ENCODE results near the gene PI16.
A peak's percentile ranks its signal among the peaks of the same experiment; 100 is the strongest.

The PI16 gene, protein sequence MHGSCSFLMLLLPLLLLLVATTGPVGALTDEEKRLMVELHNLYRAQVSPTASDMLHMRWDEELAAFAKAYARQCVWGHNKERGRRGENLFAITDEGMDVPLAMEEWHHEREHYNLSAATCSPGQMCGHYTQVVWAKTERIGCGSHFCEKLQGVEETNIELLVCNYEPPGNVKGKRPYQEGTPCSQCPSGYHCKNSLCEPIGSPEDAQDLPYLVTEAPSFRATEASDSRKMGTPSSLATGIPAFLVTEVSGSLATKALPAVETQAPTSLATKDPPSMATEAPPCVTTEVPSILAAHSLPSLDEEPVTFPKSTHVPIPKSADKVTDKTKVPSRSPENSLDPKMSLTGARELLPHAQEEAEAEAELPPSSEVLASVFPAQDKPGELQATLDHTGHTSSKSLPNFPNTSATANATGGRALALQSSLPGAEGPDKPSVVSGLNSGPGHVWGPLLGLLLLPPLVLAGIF

DNA sequence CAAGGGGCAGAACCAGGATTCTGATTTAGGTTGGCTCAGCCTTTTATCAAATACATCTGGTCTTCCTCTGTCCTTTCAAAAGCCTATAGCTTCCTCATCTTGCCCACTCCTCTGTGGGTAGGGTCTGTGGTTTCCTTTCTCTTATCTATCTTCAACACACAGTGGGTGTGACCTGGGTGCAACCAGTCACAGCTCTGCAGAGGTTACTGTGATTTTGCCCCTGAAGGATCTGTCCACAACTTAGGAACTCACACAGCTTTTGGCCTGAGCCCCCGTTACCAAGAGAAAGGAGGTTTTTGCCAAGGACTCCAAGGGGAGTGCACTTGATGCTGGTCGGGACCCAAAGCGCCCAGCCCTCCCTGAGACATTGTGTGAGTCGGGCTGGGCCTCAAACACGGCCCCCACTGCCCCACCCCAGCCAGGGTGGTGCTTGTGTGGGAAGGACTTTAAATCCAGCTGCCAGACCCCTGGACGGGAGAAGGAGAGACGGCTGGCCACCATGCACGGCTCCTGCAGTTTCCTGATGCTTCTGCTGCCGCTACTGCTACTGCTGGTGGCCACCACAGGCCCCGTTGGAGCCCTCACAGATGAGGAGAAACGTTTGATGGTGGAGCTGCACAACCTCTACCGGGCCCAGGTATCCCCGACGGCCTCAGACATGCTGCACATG, at the start of gene PI16:
PI16 (plus strand) TSS at position 477 of the 670 bp plus-strand sequence; CDS start at position 500, 23 bp downstream.
- no peak for DNase-seq (ENCODE audit: low read depth in 2 of 3, low spot score in 1 of 3)

DNA sequence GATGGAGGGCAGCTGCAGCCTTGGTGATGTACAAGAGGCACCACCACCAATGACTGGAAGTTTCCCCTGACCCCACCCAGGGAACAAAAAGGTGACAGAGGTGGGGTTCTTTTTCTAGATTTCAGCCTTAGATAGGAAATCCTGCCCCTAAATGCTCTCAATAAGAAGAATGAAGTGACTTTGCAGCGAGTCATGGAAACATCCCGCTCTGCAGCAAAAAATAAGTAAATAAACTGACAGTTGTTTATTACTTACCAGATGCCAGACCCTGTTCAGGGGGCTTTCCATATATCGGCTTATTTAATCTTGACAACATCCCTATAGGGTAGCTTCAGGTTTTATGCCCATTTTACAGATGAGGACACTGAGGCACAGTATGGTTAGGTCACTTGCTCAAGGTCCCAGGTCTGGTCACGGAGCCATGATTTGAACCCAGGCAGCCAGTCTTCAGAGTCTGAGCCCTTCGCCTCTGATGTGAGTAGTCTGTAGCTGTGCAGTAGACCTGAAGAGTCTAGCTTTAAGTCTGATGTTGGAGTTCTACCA, 49.6 kb upstream of the PI16 start:
- DNase-seq (ENCODE audit: low read depth in 2 of 3, low spot score in 1 of 3), result no peak

DNA sequence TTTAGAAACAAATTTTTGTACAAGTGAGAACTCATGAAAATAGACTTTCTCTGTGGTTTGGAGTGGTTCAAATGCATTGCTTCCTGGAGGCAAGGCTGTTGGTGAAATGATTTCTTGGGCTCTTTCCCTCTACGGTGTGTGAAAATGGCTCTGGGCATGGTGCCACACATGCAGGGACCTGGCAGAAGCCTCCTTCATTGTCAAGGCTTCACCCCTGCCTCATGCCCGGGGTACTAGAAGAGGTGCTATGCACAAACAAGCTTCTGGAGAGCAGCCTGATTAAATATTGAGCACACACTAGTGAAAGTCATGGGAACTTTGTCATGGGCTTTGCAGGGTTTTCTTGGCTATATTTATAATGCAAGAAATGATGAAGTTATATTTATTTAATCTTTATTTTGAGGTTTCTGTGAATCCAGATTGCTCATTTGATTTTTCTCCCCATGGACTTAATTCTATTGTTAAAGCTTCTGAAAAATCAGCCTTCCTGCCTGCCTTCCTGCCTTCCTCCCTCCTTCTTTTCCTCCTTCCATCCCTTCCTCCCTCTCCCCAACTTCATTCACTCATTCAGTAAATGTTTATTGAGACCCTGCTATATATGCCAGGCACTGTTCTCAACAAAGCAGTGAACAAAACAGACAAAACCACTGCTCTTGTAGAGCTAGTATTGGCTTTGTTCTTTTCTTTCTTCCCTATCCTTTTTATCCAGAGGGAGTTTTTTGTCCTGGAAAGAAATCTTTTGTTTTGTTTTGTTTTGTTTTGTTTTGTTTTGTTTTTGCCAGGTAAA, 47.8 kb upstream of the PI16 start:
- DNase-seq (ENCODE audit: low read depth in 2 of 3, low spot score in 1 of 3), result no peak

DNA sequence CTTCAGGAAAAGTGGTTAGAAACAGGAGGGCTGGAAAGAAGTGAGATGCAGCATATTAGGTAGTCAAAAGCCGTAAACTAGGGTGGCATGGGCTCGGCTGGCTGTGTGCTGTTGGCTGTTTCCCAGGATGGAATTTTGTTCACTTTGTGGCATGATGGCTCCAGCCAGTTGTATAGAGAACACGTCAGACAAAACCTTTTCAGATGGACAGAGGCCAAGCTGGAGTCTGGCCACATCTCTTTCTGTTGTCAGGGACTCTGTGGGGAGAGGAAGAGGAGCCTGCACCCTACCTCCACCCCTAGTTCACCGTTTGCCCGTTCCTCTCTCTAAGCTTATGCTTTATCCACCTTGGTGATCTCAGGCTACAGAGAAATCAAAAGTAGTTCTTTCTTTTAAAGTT, 46.8 kb upstream of the PI16 start:
- no peak for DNase-seq (ENCODE audit: low read depth in 2 of 3, low spot score in 1 of 3)

DNA sequence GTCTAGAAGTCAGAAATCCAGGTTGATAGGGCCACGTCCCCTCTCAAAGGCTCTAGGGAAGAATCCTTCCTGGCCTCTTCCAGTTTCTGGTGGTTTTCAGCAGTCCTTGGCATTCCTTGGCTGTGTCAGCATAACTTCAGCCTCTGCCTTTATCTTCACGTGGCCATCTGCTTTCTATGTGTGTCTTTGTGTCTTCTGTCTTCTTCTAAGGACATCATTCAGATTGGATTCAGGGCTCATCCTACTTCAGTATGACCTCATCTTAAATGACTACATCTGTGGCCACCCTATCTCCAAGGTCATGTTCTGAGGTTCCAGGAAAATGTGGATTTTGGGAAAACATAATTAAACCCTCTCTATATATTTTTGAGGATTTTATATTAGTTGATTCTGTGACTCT, 45.8 kb upstream of the PI16 start:
- DNase-seq (ENCODE audit: low read depth in 2 of 3, low spot score in 1 of 3), result no peak

DNA sequence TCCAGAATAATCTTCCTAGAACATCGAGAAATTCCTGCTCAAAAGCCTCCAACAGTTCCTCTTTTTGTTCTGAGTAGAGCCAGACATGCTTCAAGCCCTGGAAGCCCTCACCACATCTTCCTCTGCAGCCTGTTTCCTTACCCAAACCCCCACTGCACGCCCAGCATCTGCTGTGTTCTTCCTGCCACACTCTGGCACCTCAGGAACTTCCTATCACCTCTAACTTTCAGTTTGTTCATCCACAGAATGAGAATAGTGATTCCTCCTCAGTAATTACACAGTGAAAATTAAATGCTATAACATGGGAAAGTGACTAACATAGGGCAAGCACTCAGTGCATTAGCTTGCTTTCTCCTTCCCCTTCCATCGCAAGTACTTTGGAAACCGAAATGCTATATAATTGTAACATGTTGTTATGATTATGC, 42.5 kb upstream of the PI16 start:
- peak; percentile 22 to 36 (median 26) for DNase-seq (ENCODE audit: low read depth in 2 of 3, low spot score in 1 of 3)

DNA sequence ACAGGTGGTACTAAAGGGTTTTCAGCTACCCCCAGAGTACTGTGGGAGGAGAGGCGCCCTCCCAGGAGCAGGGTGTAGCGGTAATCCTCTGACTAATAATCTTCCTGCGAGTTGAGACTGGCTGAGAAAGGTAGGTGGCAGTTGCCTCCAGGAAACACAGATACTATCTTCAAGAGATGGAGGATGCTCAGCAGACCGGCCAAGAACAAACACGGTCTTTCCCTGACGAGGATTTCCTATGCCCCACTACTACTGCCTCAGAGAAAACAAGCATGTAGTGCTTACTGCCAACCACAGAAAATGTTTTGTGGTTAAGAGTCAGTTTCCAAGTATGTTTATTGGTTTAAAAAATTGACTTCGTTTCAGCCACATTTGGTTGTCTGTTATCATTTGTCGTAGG, 42.0 kb upstream of the PI16 start:
- peak; percentile 47 to 55 (median 51) for DNase-seq (ENCODE audit: low read depth in 2 of 3, low spot score in 1 of 3)

DNA sequence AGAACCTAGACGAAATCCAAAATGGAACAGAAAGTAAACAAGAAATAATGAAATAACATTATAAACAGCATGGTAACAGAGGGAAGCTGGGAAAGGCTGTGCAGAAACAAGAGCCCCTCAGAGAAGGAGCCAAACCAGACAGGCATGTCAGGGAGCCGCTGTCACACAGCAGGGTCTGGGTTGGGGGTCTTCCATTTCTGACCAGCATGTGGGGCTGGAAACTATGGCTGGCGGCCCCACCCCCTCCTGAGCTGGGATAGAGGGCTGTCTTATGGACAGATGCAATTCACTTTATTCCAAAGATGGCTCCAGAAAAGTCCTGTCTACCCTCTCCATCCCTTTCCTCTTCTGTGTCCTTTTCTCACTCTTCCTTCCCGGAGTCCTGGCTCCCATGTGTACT, 41.5 kb upstream of the PI16 start:
- DNase-seq (ENCODE audit: low read depth in 2 of 3, low spot score in 1 of 3), result no peak

DNA sequence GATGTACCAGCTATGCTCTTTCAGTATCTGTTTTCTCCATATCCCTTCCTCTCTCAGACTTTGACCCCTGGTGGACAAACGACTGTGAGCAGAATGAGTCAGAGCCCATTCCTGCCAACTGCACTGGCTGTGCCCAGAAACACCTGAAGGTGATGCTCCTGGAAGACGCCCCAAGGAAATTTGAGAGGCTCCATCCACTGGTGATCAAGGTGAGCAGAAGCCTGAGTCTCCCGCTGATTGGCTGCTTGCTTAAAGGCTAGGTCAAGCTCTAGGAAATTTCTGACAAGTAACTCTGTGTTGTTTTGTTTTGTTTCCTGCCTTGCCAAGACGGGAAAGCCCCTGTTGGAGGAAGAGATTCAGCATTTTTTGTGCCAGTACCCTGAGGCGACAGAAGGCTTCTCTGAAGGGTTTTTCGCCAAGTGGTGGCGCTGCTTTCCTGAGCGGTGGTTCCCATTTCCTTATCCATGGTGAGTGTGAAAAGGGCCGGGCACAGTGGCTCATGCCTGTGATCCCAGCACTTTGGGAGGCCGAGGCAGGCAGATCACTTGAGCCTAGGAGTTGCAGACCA, 40.2 kb upstream of the PI16 start:
- DNase-seq (ENCODE audit: low read depth in 2 of 3, low spot score in 1 of 3), result no peak

DNA sequence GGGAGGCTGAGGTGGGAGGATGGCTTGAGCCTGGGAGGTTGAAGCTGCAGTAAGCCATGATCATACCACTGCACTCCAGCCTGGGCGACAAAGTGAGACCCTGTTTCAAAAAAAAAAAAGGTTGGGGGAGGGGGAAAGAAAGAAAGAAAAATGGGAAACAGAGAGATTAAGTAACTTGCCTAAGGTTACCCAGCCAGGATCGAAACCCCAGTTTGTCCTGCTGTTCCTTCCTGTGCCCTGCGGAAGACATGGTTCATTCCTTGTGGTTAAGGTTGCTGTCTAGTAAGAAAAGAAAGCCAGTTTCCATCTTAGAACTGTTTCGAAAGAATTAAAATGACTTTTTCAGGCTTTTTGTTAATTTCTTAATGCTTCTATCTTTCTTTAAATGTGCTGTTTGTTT, 38.9 kb upstream of the PI16 start:
- DNase-seq (ENCODE audit: low read depth in 2 of 3, low spot score in 1 of 3), result no peak

DNA sequence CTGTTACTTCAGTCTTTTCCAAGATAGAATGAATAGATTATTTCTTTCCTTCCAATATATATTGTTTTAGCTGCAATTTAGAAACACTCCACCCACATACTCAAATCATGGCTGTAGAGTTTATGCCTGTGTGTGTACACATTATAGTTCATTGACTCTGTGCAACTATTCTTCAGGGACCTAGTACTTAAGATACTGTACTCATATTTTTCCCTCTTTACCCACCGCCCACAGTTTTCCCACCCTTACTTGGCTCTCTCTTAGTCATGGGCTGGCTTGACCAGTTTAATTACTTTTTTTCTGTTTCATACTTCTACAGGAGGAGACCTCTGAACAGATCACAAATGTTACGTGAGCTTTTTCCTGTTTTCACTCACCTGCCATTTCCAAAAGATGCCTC, 38.4 kb upstream of the PI16 start:
- DNase-seq (ENCODE audit: low read depth in 2 of 3, low spot score in 1 of 3), result no peak

DNA sequence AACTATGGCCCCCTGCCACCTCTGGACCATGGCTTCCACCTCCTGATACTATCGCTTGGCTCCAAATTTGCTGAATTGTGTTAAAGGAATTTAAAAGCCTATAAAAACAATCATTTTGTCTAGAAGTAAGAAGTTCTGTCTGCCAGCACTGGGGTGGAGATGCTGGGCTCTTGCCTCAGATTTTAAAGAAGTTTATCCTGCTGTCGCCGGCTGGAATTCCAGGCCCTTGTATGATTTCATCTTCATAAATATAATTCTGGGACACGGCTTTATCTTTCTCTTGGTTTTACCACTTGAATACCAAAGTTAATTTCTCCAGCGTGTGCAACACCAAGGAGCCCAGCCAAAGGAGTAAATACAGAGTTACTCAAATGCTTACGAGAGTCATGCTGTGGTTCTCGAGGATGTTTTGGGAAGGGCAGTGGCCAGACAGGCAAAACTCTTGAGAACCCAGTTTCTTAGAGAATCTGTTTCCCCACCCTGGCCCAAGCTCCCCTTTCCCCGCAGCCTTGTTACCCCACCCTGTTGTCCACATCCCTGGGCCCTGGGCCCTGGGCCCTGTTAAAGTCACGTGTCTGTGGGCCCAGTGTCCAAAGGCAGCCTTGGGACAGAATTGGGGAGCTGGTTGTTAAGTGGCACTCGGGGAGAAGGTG, 36.9 kb upstream of the PI16 start:
- DNase-seq (ENCODE audit: low read depth in 2 of 3, low spot score in 1 of 3), result no peak

DNA sequence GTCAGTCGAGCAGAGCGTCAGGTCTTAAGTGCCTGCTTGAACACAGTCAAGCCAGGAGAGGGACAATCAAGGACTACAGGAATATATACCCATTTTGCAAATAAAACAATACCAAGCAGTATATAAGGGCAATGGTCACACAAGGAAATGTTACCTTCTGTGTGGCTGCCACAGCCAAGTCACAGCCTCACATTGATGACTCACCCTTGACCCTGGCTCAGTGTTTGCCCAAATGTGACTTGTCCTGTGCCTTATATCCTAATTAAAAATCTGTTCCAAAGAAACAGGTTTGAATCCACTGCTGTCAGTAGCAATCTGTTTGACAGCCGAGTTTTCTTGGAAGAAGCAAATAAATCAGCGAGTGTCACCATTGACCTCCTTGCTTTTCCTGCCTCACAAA, 34.5 kb upstream of the PI16 start:
- DNase-seq (ENCODE audit: low read depth in 2 of 3, low spot score in 1 of 3), result no peak

DNA sequence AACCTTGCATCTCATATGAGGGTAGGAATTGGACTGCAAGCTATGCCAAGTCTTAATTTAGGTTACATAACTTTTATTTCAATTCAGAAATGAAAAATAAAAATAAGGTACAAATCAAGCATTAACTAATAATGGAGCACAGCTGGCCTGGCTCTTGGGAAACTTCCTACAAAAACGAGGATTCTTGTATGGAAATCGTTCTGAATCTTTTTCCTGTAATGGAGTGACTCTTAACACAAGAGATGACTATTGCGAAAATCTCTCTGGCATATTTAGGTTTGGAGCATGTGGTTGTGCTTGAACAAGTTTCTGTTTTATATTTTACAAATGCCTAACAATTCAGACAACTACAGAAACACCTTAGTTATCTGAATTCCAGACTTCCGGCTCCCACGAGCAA, 34.0 kb upstream of the PI16 start:
- DNase-seq (ENCODE audit: low read depth in 2 of 3, low spot score in 1 of 3), result no peak

DNA sequence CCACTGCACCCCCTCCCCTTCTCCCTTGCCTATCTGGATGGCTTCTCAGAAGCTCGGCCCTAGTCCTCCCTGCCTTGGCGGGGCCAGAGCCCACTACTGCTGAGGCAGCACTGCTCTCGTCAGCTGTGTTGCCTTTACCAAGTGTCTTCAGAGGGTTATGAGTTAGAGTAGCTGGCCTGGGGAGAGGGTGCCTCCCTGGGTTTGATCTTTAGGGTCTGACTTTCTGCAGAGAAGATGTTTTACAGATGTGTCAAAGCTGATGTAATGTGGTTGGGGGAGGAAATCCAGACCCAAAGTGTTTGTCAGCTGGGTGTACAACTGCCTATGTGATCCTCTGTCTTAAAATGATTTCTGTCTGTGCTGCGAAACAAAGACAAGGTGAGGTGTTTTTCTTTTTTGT, 30.4 kb upstream of the PI16 start:
- no peak for DNase-seq (ENCODE audit: low read depth in 2 of 3, low spot score in 1 of 3)

DNA sequence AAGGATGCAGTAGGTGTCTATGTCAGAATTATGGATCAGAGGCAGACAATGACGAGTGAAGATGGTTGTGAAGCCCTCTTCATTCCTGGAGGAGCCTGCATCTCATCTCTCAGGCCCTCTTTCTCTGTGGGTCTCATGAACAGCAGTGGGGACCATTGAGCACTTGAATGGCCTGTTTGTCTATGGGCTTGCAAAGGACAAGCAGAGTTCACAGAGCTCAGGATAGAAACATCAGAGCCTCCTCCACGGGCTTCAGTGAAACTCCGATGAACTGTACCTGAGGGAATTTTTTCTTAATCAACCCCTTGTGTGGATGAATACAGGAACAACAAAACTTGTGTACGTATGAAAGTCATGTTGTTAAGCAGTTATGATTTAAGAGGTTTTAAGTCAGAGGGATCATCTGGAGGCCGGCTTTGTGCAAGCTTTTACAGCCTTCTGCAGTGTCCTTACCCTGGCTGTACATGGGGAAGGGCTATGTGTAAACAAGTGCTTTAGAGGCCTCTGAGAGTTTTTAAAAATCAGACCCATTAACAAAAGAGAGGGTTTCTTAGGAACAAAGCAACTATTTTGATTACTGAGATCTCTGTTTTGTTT, 29.7 kb upstream of the PI16 start:
- DNase-seq (ENCODE audit: low read depth in 2 of 3, low spot score in 1 of 3), result no peak

DNA sequence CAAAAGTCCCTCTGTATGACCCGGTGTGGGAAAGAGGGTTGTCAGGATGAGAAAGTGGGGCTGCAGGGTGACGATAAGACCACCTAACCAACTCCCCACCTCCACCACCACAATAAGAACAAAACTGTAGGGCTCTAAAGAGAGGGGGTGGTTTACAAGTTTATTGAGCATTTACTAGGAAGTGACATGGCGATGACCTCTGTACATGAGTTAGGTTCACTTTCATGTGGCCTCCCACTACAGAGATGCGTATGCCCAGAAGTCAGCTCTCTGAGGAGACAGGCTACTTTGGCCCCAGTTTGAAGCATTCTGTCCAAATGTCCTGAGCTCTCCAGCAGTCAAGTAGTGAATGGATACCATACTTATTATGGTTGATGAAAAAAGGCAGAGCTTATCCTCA, 28.7 kb upstream of the PI16 start:
- no peak for DNase-seq (ENCODE audit: low read depth in 2 of 3, low spot score in 1 of 3)

DNA sequence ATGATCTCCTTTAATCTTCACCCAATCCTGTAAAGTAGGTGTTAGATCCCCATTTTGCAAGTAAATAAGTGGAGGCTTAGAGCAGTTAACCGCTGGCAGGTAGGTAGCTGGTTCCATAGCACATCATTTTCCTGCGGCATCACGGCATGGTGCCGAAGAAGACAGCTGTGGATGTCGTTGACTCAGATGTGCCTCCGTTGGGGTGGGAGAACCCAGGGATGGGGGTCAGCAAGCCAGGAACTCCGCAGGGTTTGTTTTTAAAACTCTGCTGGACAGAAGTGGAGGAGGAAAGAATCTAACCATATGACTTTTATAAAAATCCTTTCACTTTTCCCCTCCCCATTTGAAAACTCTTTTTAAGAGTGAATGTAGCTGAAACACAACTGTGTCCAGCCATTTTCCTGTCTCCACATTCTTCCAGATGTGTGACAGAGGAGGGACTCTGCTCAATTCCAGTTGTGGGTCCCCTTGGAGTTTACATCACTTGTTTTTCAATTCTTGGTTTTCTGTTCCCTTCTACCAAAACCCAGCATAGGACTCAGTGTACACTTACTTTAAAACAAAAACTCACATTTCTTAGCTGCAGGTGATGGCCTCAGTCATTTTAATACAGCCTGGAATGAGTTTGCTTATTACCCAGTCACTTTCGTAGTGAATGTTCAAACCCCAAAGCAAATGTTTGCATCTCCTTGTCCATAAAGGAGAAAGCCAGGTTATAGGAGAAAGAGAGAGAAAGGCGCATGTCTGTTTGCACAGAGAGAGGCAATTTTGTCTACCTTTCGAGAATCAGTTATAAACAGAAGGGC, 27.6 kb upstream of the PI16 start:
- no peak for DNase-seq (ENCODE audit: low read depth in 2 of 3, low spot score in 1 of 3)
